ENCODE measurements around the gene AMN. TPM values are rescaled to one million over a fixed set of nuclear protein-coding genes. Genes with fewer than 3 reads are reported as not detected.

AMN gene
- polyA plus RNA-seq, 3 donors, result 0.09 TPM; not detected in 2

DNA sequence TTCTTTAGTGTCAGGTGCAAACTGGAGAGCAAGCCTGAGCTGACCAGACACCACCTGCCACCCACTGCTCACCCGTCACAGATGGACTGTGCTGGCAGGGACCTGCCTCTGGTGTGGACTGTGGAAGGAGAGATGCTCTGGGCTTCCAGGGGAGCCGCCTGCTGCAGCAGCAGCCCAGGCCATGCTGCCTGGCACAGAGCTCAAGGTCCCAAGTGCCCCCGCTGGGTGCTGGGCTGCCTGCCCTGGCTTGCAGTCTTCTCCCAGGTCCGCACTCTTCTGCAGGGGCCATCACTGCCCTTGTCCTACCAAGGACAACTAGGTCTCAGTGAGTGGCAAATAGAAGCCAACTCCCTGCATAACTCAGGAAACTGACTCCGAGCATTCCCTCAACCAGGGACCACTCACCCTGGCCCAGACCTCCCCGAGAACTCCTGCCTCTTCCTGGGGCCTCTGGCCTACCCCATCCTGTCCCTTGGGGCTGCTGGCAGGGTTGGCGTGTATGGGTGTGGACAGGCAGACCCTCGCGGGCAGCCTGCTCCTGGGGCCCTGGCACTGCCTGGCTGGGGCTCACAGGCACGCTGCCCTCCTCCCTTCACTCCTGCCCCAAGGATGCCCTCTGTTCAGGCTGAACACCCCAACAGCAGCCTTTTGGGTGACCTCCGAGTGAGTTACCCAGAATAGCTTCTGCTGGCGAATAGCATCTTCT lies 9.3 kb downstream of the AMN start:
- peaks cover 0 to 7% (median 4%) of the 10 kb centered on the region in 7 donors for H3K9me3 Mint-ChIP-seq
- 87% methylated on average over 9 of the region's 12 CpGs for WGBS (ENCODE audit: insufficient coverage)
- peaks cover 19 to 25% of the 10 kb centered on the region in 2 donors for H3K4me1 ChIP-seq (ENCODE audit: control insufficient read depth in 1 of 2, insufficient read depth in 2 of 2, low read length in 2 of 2)
- no peak overlapping the region for H3K9ac ChIP-seq (ENCODE audit: insufficient read depth, low read length, poor library complexity, severe bottlenecking)
- TF ChIP-seq, protein P1, sequence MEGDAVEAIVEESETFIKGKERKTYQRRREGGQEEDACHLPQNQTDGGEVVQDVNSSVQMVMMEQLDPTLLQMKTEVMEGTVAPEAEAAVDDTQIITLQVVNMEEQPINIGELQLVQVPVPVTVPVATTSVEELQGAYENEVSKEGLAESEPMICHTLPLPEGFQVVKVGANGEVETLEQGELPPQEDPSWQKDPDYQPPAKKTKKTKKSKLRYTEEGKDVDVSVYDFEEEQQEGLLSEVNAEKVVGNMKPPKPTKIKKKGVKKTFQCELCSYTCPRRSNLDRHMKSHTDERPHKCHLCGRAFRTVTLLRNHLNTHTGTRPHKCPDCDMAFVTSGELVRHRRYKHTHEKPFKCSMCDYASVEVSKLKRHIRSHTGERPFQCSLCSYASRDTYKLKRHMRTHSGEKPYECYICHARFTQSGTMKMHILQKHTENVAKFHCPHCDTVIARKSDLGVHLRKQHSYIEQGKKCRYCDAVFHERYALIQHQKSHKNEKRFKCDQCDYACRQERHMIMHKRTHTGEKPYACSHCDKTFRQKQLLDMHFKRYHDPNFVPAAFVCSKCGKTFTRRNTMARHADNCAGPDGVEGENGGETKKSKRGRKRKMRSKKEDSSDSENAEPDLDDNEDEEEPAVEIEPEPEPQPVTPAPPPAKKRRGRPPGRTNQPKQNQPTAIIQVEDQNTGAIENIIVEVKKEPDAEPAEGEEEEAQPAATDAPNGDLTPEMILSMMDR (IDR thresholded peaks at IDR 0.05), result no peak
- H4K20me1 ChIP-seq (ENCODE audit: insufficient read depth, low read length), result no peaks in the 10 kb centered on the region
- no peak overlapping the region for H3K4me3 ChIP-seq (replicated peaks in 1 of 3; ENCODE audit: low read depth in 2 of 3, low read length in 3 of 3)
- no peak overlapping the region for H2AFZ ChIP-seq (ENCODE audit: insufficient read depth, low read depth, low read length, poor library complexity, severe bottlenecking)
- H3K79me2 ChIP-seq (ENCODE audit: insufficient read depth, low read length), result no peaks in the 10 kb centered on the region
- peaks cover 5 to 8% of the 10 kb centered on the region in 2 donors for H3K36me3 Mint-ChIP-seq
- H3K27ac ChIP-seq (ENCODE audit: low read depth in 1 of 2, low read length in 2 of 2), result no peak overlapping the region
- peaks cover 16% of the 10 kb centered on the region for H3K4me1 Mint-ChIP-seq
- peaks cover 39 to 60% (median 45%) of the 10 kb centered on the region in 3 donors for H3K27me3 Mint-ChIP-seq (ENCODE audit: low read depth in 3 of 3)
- intact Hi-C loops (cut with micrococcal nuclease), result no loop called here
- H3K27me3 ChIP-seq (ENCODE audit: control insufficient read depth in 2 of 2, insufficient read depth in 2 of 2, low read length in 2 of 2), result peaks cover 15 to 51% of the 10 kb centered on the region in 2 donors
- no peak overlapping the region for H3K4me2 ChIP-seq (replicated peaks; ENCODE audit: extremely low read depth, low read length, poor library complexity, severe bottlenecking)
- no peak overlapping the region for H3K27ac Mint-ChIP-seq
- peak overlapping the region in 1 of 2 donors; percentile 76 for H3K4me3 Mint-ChIP-seq
- H3K36me3 ChIP-seq (replicated peaks in 1 of 2; ENCODE audit: control insufficient read depth in 1 of 2, insufficient read depth in 2 of 2, low read length in 2 of 2), result no peaks in the 10 kb centered on the region
- no peak for DNase-seq
- H3K9me3 ChIP-seq (replicated peaks in 1 of 2; ENCODE audit: control insufficient read depth in 1 of 2, insufficient read depth in 1 of 2, low read length in 2 of 2), result peaks cover 0 to 17% of the 10 kb centered on the region in 2 donors

DNA sequence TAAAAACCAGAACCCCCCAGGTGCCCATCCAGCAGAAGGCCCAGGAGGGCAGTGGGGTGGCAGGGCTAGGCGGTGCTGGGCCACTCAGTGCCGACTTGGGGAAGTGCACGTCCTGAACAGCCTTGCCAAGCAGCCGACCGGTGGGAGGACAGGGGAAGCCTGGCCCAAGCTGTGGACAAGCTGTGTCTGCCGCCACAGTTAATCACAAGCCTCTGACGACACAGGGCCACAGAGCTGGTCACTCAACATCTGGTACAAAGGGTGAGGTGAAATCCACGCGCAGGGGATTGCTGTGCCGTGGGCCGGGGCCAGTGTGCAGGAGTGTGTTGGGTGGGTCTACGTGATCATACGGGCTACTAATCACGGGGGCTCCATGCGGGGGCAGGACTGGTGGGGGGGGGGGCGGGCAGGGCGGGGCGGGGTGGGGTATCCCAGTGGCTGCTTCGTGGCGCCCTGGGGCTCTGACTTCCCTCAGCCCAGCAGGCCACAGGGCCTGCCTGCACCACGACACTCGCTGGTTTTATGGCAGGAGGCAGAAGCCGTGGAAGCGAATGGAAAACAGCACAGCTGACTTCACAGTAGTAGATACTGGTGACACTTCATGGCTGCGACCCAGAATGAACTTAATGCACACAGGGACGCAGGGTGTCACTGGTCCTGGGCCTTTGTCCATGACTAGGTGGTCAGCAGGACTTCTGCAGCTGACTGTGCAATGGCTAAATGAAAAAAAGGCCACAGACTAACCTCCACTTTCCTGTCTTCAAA lies 10.2 kb downstream of the AMN start:
- Histone ChIP-seq H3K4me3 (replicated peaks in 1 of 3; ENCODE audit: low read depth in 2 of 3, low read length in 3 of 3) (no peak overlapping the region), H3K79me2 (ENCODE audit: insufficient read depth, low read length) (no peaks in the 10 kb centered on the region), H3K4me1 (ENCODE audit: control insufficient read depth in 1 of 2, insufficient read depth in 2 of 2, low read length in 2 of 2) (peaks cover 18 to 23% of the 10 kb centered on the region in 2 donors), H3K9ac (ENCODE audit: insufficient read depth, low read length, poor library complexity, severe bottlenecking) (no peak overlapping the region), H3K27ac (ENCODE audit: low read depth in 1 of 2, low read length in 2 of 2) (no peak overlapping the region), H3K36me3 (replicated peaks in 1 of 2; ENCODE audit: control insufficient read depth in 1 of 2, insufficient read depth in 2 of 2, low read length in 2 of 2) (no peaks in the 10 kb centered on the region), H3K9me3 (replicated peaks in 1 of 2; ENCODE audit: control insufficient read depth in 1 of 2, insufficient read depth in 1 of 2, low read length in 2 of 2) (peaks cover 0 to 17% of the 10 kb centered on the region in 2 donors), H4K20me1 (ENCODE audit: insufficient read depth, low read length) (no peaks in the 10 kb centered on the region), H3K27me3 (ENCODE audit: control insufficient read depth in 2 of 2, insufficient read depth in 2 of 2, low read length in 2 of 2) (peaks cover 12 to 42% of the 10 kb centered on the region in 2 donors), H3K4me2 (replicated peaks; ENCODE audit: extremely low read depth, low read length, poor library complexity, severe bottlenecking) (no peak overlapping the region), H2AFZ (ENCODE audit: insufficient read depth, low read depth, low read length, poor library complexity, severe bottlenecking) (no peak overlapping the region)
- H3K36me3 Mint-ChIP-seq, result peaks cover 5 to 11% of the 10 kb centered on the region in 2 donors
- H3K4me1 Mint-ChIP-seq, result peaks cover 13% of the 10 kb centered on the region
- peaks cover 32 to 51% (median 37%) of the 10 kb centered on the region in 3 donors for H3K27me3 Mint-ChIP-seq (ENCODE audit: low read depth in 3 of 3)
- peak overlapping the region in 1 of 2 donors; percentile 21 for H3K4me3 Mint-ChIP-seq
- intact Hi-C loops (cut with micrococcal nuclease), result no loop called here
- 88% methylated on average over 13 of the region's 26 CpGs for WGBS (ENCODE audit: insufficient coverage)
- H3K9me3 Mint-ChIP-seq, result peaks cover 0 to 7% (median 4%) of the 10 kb centered on the region in 7 donors
- H3K27ac Mint-ChIP-seq, result no peak overlapping the region
- TF ChIP-seq, protein P1 (IDR thresholded peaks at IDR 0.05), result no peak
- no peak for DNase-seq

Data from CD14-positive monocyte (primary cell).